Measurements from ENCODE around the gene RXFP4.

GRCh38 chr1:155951753-155952504 lies 10.5 kb downstream of the RXFP4 start:
- TF ChIP-seq CTCF (IDR thresholded peaks at IDR 0.05) (no peak), POLR2A (IDR thresholded peaks at IDR 0.05) (no peak)

Data from lower leg skin (tissue), 3 donors.